BE2C (cell line): ENCODE measurements around the gene ARHGEF4.

Experiments used
- DNase-seq: peaks from one replicate; pipeline ENCODE4 v3.0.0-alpha.2; 2020
- H3K27me3 ChIP-seq: fragments of 250-450 bp; sonication (Bioruptor Pico); 2 replicates; pipeline ENCODE4 v1.5.1; 2020; ENCODE audit warnings: mild to moderate bottlenecking
- H3K36me3 ChIP-seq: fragments of 250-450 bp; sonication (Bioruptor Pico); 2 replicates; pipeline ENCODE4 v1.5.1; 2020; ENCODE audit warnings: mild to moderate bottlenecking
- H3K4me1 ChIP-seq: fragments of 250-450 bp; sonication (Bioruptor Pico); 2 replicates; pipeline ENCODE4 v1.5.1; 2020
- H3K4me3 ChIP-seq: 2 replicates; pipeline ENCODE4 v1.5.1; 2011; ENCODE audit warnings: low read depth, low read length
- H3K9me3 ChIP-seq: fragments of 250-450 bp; sonication (Bioruptor Pico); 2 replicates; pipeline ENCODE4 v1.5.1; 2020
- CTCF ChIP-seq: IDR thresholded peaks from 2 replicates; pipeline ENCODE4 v1.5.1; 2012; ENCODE audit warnings: mild to moderate bottlenecking, low read depth, low read length

The ARHGEF4 gene

DNA sequence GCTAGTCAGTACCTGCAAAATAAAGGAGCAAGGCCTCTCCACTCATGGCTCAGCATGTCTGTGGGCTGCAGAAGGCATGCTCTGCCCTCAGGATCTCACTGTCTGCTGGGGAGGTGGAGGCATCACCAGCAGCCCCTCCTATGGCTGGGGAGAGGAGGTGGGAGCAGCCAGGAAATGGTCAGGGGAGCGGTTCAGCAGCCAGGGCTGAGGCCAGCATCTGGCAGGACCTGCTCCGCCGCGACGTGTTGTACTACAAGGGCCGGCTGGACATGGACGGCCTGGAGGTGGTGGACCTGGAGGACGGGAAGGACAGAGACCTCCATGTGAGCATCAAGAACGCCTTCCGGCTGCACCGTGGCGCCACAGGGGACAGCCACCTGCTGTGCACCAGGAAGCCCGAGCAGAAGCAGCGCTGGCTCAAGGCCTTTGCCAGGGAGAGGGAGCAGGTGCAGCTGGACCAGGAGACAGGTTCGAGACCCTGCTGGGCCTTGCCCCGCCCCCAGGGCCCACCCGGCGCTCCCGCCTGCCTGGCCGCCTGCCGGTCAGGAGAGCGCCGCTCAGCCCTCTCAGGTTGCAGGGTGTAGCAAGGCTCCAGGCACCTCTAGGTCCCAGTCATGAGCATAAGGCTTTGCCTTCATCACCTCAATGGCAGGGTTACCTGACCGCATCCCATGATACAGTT, 207.5 kb downstream of the ARHGEF4 start:
- H3K36me3 ChIP-seq = 0 out of 2 replicates have a peak, but pooled peaks cover 4% of the 10 kb centered on the region
- no peak overlapping the region for H3K4me3 ChIP-seq
- H3K4me1 ChIP-seq = no peaks in the 10 kb centered on the region
- no peaks in the 10 kb centered on the region for H3K9me3 ChIP-seq
- no peak for TF ChIP-seq CTCF
- H3K27me3 ChIP-seq = no peaks in the 10 kb centered on the region
- DNase-seq = no peak

GRCh38 chr2:131044757-131045150, 208.0 kb downstream of the ARHGEF4 start:
- Histone ChIP-seq H3K4me1 (no peaks in the 10 kb centered on the region), H3K27me3 (no peaks in the 10 kb centered on the region), H3K36me3 (0 out of 2 replicates have a peak, but pooled peaks cover 4% of the 10 kb centered on the region), H3K4me3 (no peak overlapping the region), H3K9me3 (no peaks in the 10 kb centered on the region)
- no peak for TF ChIP-seq CTCF
- no peak for DNase-seq

GRCh38 chr2:131045286-131046027, 208.7 kb downstream of the ARHGEF4 start:
- H3K4me3 ChIP-seq = no peak overlapping the region
- no peaks in the 10 kb centered on the region for H3K27me3 ChIP-seq
- H3K9me3 ChIP-seq = no peaks in the 10 kb centered on the region
- no peak for DNase-seq
- H3K4me1 ChIP-seq = no peaks in the 10 kb centered on the region
- 0 out of 2 replicates have a peak, but pooled peaks cover 4% of the 10 kb centered on the region for H3K36me3 ChIP-seq
- no peak for TF ChIP-seq CTCF

DNA sequence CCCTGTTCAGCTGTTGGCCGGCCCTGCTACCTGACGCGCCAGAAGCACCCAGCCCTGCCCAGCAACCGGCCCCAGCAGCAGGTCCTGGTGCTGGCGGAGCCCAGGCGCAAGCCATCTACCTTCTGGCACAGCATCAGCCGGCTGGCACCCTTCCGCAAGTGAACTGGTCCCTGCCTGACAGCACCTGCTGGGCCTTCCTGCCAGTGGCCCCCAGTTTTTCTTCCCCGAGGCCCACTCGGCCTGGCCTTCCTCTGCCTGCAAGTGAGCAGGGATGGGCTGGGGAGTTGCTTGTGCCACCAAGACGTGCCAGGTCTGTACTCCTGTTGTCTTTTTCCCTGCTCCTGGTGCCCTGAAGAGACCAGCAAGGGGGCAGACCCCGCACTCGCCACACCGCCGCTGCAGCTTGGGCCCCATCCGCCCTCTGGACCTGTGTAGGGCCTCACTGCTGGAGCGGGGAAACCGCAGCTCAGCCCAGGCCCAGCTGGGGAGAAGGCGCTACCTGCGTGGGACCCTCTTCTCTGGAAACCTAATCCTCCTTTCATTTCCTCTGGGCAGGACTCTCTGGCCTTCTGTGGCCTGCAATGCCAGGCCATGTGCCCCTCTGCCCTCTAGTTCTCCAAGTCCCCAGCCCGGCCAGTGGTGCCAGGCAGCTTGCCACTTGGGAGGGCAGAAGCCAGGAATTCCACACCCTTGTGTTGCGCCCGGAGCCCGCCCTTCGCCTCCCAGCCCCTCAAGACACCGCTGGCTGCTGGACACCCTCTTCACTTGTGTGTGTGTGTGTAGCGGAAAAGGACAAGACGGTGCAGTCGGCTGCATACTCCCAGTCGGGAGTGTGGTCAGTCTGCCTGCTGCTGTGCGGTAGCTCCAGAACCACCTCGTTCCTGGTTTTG, 209.6 kb downstream of the ARHGEF4 start:
- H3K4me3 ChIP-seq = no peak overlapping the region
- no peaks in the 10 kb centered on the region for H3K4me1 ChIP-seq
- no peaks in the 10 kb centered on the region for H3K9me3 ChIP-seq
- no peak for TF ChIP-seq CTCF
- no peaks in the 10 kb centered on the region for H3K27me3 ChIP-seq
- no peak for DNase-seq
- H3K36me3 ChIP-seq = 0 out of 2 replicates have a peak, but pooled peaks cover 4% of the 10 kb centered on the region

DNA sequence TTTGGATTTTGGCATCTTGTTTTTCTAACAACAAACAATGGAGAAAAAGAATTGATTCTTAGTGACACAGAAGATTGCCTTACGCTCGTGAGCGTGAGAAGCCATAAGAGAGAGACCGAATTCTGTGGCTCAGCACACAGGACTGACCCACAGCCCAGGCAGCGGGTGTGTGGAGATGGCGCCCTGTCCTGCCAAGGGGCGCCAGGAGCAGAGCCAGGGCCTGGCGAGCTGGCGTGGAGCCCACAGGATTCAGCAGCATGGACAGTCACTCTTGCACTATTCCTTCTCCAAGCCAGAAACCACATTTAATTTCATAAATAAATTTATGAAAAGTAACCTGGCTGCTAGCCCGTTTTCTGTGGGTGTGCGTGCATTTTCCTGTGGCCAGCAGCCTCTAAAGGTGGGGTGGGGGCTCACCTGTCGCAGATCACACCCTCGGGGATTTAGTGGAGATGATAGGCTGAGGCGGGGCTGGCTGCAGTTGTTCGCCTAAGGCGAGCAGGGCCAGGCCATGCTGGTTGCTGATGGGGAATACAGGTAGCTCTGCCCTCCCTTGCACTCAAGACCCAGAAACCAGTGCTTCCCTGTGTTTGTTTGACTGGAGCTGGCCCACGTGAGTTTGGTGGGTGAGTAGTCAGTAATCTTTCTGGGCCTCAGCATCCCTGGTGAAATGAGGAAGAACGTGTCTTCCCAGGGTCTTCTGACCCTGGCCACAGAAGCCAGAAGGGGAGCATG, 210.4 kb downstream of the ARHGEF4 start:
- Histone ChIP-seq H3K4me1 (no peaks in the 10 kb centered on the region), H3K4me3 (no peak overlapping the region), H3K9me3 (no peaks in the 10 kb centered on the region), H3K36me3 (peaks cover 4% of the 10 kb centered on the region; the same call in 1 of the 2 replicates), H3K27me3 (no peaks in the 10 kb centered on the region)
- DNase-seq = no peak
- TF ChIP-seq CTCF = no peak
